Psoas muscle (tissue), 8 donors: ENCODE results near the gene DAP. TPM values are rescaled to one million over a fixed set of nuclear protein-coding genes. Genes with fewer than 3 reads are reported as not detected.

Experiments used
- ATAC-seq, 4 donors: fragments of 200-7000 bp; cut with Tn5 transposase; one replicate each; pipeline ENCODE4 v1.9.1; 2020; ENCODE audit warnings: moderate library complexity in 3 of 4, mild to moderate bottlenecking in 2 of 4
- DNase-seq, 2 donors: peaks; one replicate each; pipeline ENCODE4 v3.0.0-alpha.2; 2020
- H3K27ac ChIP-seq: fragments of 200-600 bp; one replicate; pipeline ENCODE4 v1.8.0; 2022
- H3K27me3 ChIP-seq, 3 donors: fragments of 200-600 bp in 1 of 3; one replicate each; pipeline versions ENCODE4 v1.6.1 to v1.8.0; 2013 to 2022; ENCODE audit warnings: low read length in 2 of 3, mild to moderate bottlenecking in 2 of 3, moderate library complexity in 1 of 3; ENCODE audit not compliant: insufficient read depth in 3 of 3
- H3K36me3 ChIP-seq, 2 donors: fragments of 200-600 bp in 1 of 2; one replicate each; pipeline versions ENCODE4 v1.6.1 to v1.8.0; 2013 to 2022; ENCODE audit warnings: low read depth in 1 of 2, mild to moderate bottlenecking in 1 of 2, moderate library complexity in 1 of 2; ENCODE audit not compliant: insufficient read depth in 1 of 2
- H3K4me1 ChIP-seq: fragments of 200-600 bp; one replicate; pipeline ENCODE4 v1.8.0; 2022
- H3K4me3 ChIP-seq: fragments of 200-600 bp; one replicate; pipeline ENCODE4 v1.8.0; 2022; ENCODE audit warnings: mild to moderate bottlenecking
- H3K9me3 ChIP-seq: fragments of 200-600 bp; one replicate; pipeline ENCODE4 v1.8.0; 2022
- CTCF ChIP-seq: fragments of 200-600 bp; IDR thresholded peaks from one replicate; pipeline ENCODE4 v1.8.0; 2022; ENCODE audit warnings: antibody characterized with exemption
- WGBS, 3 donors: extraction: QIAGEN DNeasy Blood & Tissue Kit; methylation state at CpG; one replicate each; pipeline versions ENCODE4 v1.1.6 to v1.1.7; 2013; 5-methylcytosine and 5-hydroxymethylcytosine counted together
- intact Hi-C, 2 donors: fragments of 100-400 bp; cut with DNase I; formaldehyde crosslinking; loops; one replicate each; pipeline versions ENCODE4 v1.11.0 to v1.14.2; 2022
- long read RNA-seq, 2 donors: library from polyadenylated mRNA; unstranded; transcript quantifications; one replicate each; pipeline ENCODE4 v2.0.0, GENCODE V29; 2021
- polyA plus RNA-seq, 3 donors: library from polyadenylated mRNA; stranded (reverse); fragments of 200-250 nt; gene quantifications; one replicate each; pipeline ENCODE4 v1.2.3, GENCODE V29; 2013
- total RNA-seq, 4 donors: library from RNA; stranded (reverse); fragmentation: NEBNext Ultra II Directional in 2 of 4; extraction: Animal tissue kit (Norgen Biotek cat#: 25700) in 2 of 4; gene quantifications; one replicate each; pipeline versions ENCODE4 v1.2.1 to v1.2.4, GENCODE V29; 2021 to 2023
- donor health status: healthy with polysubstance abuse.
- donor health status: DM: no; HTN: no; CAD: no; lungs with moderate emphysema.
- donor health status: Bipolar disorder and iron deficiency.
- donor health status: healthy.
- donor health status: DM: yes; HTN: yes; CAD: no.
- donor health status: DM: no; HTN: no; CAD: no.
- donor health status: DM: no; HTN: no; CAD: no.
- donor health status: DM: yes; HTN: yes; CAD: no.

The DAP gene
- total RNA-seq (1 to 10 TPM; 3.6 to 8.1 (median 6.6) TPM), polyA plus RNA-seq (1 to 10 TPM; 4.1 to 5.1 (median 4.9) TPM)
- long read RNA-seq, donor 1, transcript DAP-201 (4 exons, 2,339 nt) = major isoform, 6 of 9 reads
- long read RNA-seq, donor 1, partial matches to known transcripts = 1 of 9 reads
- long read RNA-seq, donor 1, other reads (novel, unspliced or antisense) = 1 of 9 reads
- long read RNA-seq, donor 2, transcript DAP-201 (4 exons, 2,339 nt) = major isoform, 11 of 12 reads
- long read RNA-seq, donor 2, partial matches to known transcripts = 1 of 12 reads
- long read RNA-seq, donor 2, other reads (novel, unspliced or antisense) = 0 of 12 reads

- DNase-seq (peak; percentile 86 to 88), ATAC-seq (peak; percentile 81 to 93 (median 91))
- intact Hi-C loops = loop anchor here in 1 of 2 donors (10.0 kb wide), 1 partner anchor 307 kb away; no protein-coding TSS in a partner anchor
- no peaks in the 10 kb centered on the region for H3K9me3 ChIP-seq
- H3K36me3 ChIP-seq = no peaks in the 10 kb centered on the region
- H3K4me3 ChIP-seq = peak within 1 kb of the TSS; percentile 77
- H3K27ac ChIP-seq = peak within 1 kb of the TSS; percentile 82
- no peak for TF ChIP-seq CTCF
- peaks cover 0 to 5% (median 0%) of the 10 kb centered on the region in 3 donors for H3K27me3 ChIP-seq
- H3K4me1 ChIP-seq = peaks cover 9% of the 10 kb centered on the region
- 1 to 4% (median 2%) methylated on average over 38 to 77 of the region's 79 CpGs for WGBS, 3 donors
These were observed at the start of gene DAP for GRCh38 chr5:10761185-10761932. TSS of gene DAP (minus strand) at chr5:10761234. CDS start at chr5:10761068, 166 bp downstream.

- WGBS, 3 donors = 63 to 71% (median 69%) methylated on average over 3 of the region's 3 CpGs
- DNase-seq (no peak), ATAC-seq (no peak)
- Histone ChIP-seq H3K27me3 (peaks cover 0 to 3% (median 0%) of the 10 kb centered on the region in 3 donors), H3K9me3 (peaks cover 3% of the 10 kb centered on the region), H3K4me3 (no peak overlapping the region), H3K36me3 (no peaks in the 10 kb centered on the region), H3K27ac (no peak overlapping the region), H3K4me1 (no peaks in the 10 kb centered on the region)
- intact Hi-C loops = no loop called here
- no peak for TF ChIP-seq CTCF
These were observed 47.6 kb upstream of the DAP start for GRCh38 chr5:10808347-10809226.

- no peak for TF ChIP-seq CTCF
- DNase-seq (no peak), ATAC-seq (no peak)
- H3K27ac ChIP-seq = no peak overlapping the region
- H3K36me3 ChIP-seq = no peaks in the 10 kb centered on the region
- H3K4me3 ChIP-seq = no peak overlapping the region
- WGBS, 3 donors = 54 to 62% (median 55%) methylated on average over 9 of the region's 9 CpGs
- intact Hi-C loops = no loop called here
- no peaks in the 10 kb centered on the region for H3K4me1 ChIP-seq
- peaks cover 0 to 2% (median 0%) of the 10 kb centered on the region in 3 donors for H3K27me3 ChIP-seq
- peaks cover 3% of the 10 kb centered on the region for H3K9me3 ChIP-seq
These were observed 41.1 kb upstream of the DAP start for GRCh38 chr5:10801931-10802666.

GRCh38 chr5:10800852-10801251, 39.8 kb upstream of the DAP start:
- Histone ChIP-seq H3K36me3 (no peaks in the 10 kb centered on the region), H3K27ac (no peak overlapping the region), H3K9me3 (peaks cover 3% of the 10 kb centered on the region), H3K27me3 (peaks cover 0 to 2% (median 0%) of the 10 kb centered on the region in 3 donors), H3K4me1 (no peaks in the 10 kb centered on the region), H3K4me3 (no peak overlapping the region)
- TF ChIP-seq CTCF = no peak
- 73 to 81% (median 75%) methylated on average over 3 of the region's 3 CpGs for WGBS, 3 donors
- DNase-seq = no peak
- no peak for ATAC-seq
- intact Hi-C loops = no loop called here
